Activated CD4-positive, alpha-beta T cell treated with anti-CD3 and anti-CD28 coated beads for 1 hour (primary cell): ENCODE measurements around the gene DAB2.
"Not testable (repeated sequence)": the region's sequence is repeated elsewhere in the genome, so short reads cannot be mapped to it uniquely, and the experiment has no call there.

Experiments
- DNase-seq: peaks from one replicate; pipeline ENCODE4 v3.0.0-alpha.2; 2020

The DAB2 gene

GRCh38 chr5:39373791-39374190, 51.0 kb downstream of the DAB2 start:
- no peak for DNase-seq

GRCh38 chr5:39371367-39371635, 53.5 kb downstream of the DAB2 start:
- DNase-seq, result no peak

GRCh38 chr5:39370555-39371366, 54.0 kb downstream of the DAB2 start:
- DNase-seq, result no peak

GRCh38 chr5:39369123-39369815, 55.5 kb downstream of the DAB2 start:
- no peak for DNase-seq

GRCh38 chr5:39368116-39368515, 56.7 kb downstream of the DAB2 start:
- no peak for DNase-seq

GRCh38 chr5:39367711-39368110, 57.1 kb downstream of the DAB2 start:
- no peak for DNase-seq

GRCh38 chr5:39364367-39364766, 60.4 kb downstream of the DAB2 start, which contains the start of gene C9:
TSS of gene C9 (minus strand) at chr5:39364495. CDS start at chr5:39364464, 31 bp downstream.
- no peak for DNase-seq

- DNase-seq, result no peak
Observed at GRCh38 chr5:39363217-39363616, 61.6 kb downstream of the DAB2 start.

GRCh38 chr5:39362646-39363045, 62.1 kb downstream of the DAB2 start:
- no peak for DNase-seq

- DNase-seq, result no peak
Observed at GRCh38 chr5:39361306-39361705, 63.5 kb downstream of the DAB2 start.

- no peak for DNase-seq
Observed at GRCh38 chr5:39360471-39361111, 64.2 kb downstream of the DAB2 start.

GRCh38 chr5:39356263-39356662, 68.5 kb downstream of the DAB2 start:
- DNase-seq, result no peak

GRCh38 chr5:39355324-39355723, 69.5 kb downstream of the DAB2 start:
- no peak for DNase-seq

- no peak for DNase-seq
Observed at GRCh38 chr5:39353717-39354399, 70.9 kb downstream of the DAB2 start.

- DNase-seq, result no peak
Observed at GRCh38 chr5:39352951-39353350, 71.8 kb downstream of the DAB2 start.

GRCh38 chr5:39352170-39352569, 72.6 kb downstream of the DAB2 start:
- DNase-seq, result no peak

GRCh38 chr5:39349484-39349883, 75.3 kb downstream of the DAB2 start:
- DNase-seq, result no peak

- no peak for DNase-seq
Observed at GRCh38 chr5:39342460-39342859, 82.3 kb downstream of the DAB2 start.

GRCh38 chr5:39341896-39342295, 82.9 kb downstream of the DAB2 start:
- DNase-seq, result no peak

- DNase-seq, result no peak
Observed at GRCh38 chr5:39340506-39340905, 84.3 kb downstream of the DAB2 start.

- no peak for DNase-seq
Observed at GRCh38 chr5:39337252-39337915, 87.4 kb downstream of the DAB2 start.

- not testable (repeated sequence) for DNase-seq
Observed at GRCh38 chr5:39334296-39334695, 90.5 kb downstream of the DAB2 start.

- no peak for DNase-seq
Observed at GRCh38 chr5:39333104-39333503, 91.7 kb downstream of the DAB2 start.
